Ovary (tissue), 3 donors: Measurements from ENCODE around the gene CAMTA1.

Experiments used
- EP300 ChIP-seq: sonication (generic); formaldehyde crosslinking; IDR thresholded peaks from one replicate; pipeline ENCODE4 v1.6.1; 2017; ENCODE audit warnings: antibody characterized with exemption
- POLR2A ChIP-seq: fragments of 450-650 bp; IDR thresholded peaks from one replicate; pipeline ENCODE4 v1.6.1; 2017; ENCODE audit warnings: antibody characterized with exemption, mild to moderate bottlenecking, moderate library complexity
- TF ChIP-seq, protein P1 (sequence below), 3 donors: fragments of 450-650 bp in 2 of 3; fragments of 200-600 bp in 1 of 3; IDR thresholded peaks; one replicate each; pipeline versions ENCODE4 v1.5.1 to v1.8.0; 2016 to 2022; ENCODE audit warnings: antibody characterized with exemption in 3 of 3, mild to moderate bottlenecking in 1 of 3
- donor health status: DM: no; HTN: no; CAD: no.

DNA sequence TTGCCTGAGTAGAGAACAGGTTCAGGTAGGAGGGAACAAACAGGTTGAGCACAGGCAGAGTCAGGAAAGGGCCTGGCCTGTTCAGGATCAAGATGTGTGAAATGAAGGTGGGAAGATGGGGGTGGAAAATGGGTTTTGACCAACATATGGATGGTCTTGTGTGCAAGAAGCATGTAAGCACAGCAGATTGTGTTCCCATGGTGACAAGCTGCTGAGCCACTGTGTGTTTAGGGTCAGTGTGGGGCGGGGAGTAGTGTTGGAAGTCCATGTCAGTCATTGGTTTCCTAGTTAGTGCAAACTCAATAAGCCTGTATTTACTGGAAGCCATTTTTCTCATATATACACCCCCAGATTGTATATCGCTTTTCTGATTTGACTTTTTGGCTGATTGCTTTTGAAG is 111.9 kb downstream of the CAMTA1 start:
- TF ChIP-seq, protein P1, sequence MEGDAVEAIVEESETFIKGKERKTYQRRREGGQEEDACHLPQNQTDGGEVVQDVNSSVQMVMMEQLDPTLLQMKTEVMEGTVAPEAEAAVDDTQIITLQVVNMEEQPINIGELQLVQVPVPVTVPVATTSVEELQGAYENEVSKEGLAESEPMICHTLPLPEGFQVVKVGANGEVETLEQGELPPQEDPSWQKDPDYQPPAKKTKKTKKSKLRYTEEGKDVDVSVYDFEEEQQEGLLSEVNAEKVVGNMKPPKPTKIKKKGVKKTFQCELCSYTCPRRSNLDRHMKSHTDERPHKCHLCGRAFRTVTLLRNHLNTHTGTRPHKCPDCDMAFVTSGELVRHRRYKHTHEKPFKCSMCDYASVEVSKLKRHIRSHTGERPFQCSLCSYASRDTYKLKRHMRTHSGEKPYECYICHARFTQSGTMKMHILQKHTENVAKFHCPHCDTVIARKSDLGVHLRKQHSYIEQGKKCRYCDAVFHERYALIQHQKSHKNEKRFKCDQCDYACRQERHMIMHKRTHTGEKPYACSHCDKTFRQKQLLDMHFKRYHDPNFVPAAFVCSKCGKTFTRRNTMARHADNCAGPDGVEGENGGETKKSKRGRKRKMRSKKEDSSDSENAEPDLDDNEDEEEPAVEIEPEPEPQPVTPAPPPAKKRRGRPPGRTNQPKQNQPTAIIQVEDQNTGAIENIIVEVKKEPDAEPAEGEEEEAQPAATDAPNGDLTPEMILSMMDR (IDR thresholded peaks at IDR 0.05), result no peak
- TF ChIP-seq POLR2A (no peak), EP300 (no peak)
